Measurements from ENCODE around the gene ZBTB26.

GRCh38 chr9:122866079-122866478 lies 65.2 kb downstream of the ZBTB26 start:
- TF ChIP-seq CTCF (IDR thresholded peaks at IDR 0.05) = no peak
- no peak for TF ChIP-seq POLR2AphosphoS5 (IDR thresholded peaks at IDR 0.05)
